ENCODE measurements around the gene PANK4.

DNA sequence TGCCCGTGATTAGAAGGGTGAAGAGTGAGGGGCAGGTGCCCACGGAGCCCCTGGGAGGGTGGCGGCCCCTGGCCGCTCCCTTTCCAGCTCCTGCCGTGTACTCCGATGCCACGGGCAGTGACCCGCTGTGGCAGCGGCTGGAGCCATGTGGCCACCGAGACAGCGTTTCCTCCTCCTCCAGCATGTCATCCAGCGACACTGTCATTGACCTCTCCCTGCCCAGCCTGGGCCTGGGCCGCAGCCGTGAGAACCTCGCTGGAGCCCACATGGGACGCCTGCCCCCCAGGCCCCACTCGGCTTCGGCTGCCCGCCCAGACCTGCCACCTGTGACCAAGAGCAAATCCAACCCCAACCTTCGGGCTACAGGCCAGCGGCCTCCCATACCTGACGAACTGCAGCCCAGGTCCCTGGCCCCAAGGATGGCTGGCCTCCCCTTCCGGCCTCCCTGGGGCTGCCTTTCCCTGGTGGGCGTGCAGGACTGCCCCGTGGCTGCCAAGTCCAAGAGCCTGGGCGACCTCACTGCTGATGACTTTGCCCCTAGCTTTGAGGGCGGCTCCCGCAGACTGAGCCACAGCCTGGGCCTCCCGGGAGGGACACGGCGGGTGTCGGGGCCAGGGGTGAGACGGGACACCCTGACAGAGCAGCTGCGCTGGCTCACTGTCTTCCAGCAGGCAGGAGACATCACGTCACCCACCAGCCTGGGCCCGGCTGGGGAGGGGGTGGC, 22.0 kb downstream of the PANK4 start:
- no peak for TF ChIP-seq POLR2A (IDR thresholded peaks at IDR 0.05; ENCODE audit: low read length)
- no peak for TF ChIP-seq GATA1 (IDR thresholded peaks at IDR 0.05; ENCODE audit: low read depth, low read length)

Data from erythroblast (primary cell).